GM19238 (cell line): ENCODE data around the gene SV2B.
"Not testable (repeated sequence)": the region's sequence is repeated elsewhere in the genome, so short reads cannot be mapped to it uniquely, and the experiment has no call there.

Source experiments
- DNase-seq: peaks from one replicate; pipeline ENCODE4 v3.0.0; 2011; ENCODE audit warnings: low spot score; ENCODE audit not compliant: insufficient read length

The SV2B gene

DNA sequence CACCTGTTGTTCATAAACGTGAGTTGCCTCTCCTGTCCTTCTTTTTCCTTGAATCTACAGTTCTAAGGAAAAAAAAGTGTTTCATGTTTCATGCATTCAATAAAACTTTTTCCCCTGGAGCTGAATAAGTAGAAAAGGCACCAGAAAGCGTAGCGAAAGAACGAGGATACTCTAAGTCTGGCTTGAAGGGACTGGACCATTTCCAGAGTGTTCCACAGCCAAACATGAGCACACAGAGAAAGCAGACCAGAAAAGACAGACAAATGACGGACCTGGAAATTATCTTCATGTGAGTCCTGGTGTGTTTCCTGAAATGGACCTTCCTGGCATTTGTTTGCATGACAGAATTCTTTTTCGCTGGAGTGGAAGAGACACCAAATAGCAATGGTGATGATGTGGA is 204.7 kb downstream of the SV2B start:
- DNase-seq = no peak

DNA sequence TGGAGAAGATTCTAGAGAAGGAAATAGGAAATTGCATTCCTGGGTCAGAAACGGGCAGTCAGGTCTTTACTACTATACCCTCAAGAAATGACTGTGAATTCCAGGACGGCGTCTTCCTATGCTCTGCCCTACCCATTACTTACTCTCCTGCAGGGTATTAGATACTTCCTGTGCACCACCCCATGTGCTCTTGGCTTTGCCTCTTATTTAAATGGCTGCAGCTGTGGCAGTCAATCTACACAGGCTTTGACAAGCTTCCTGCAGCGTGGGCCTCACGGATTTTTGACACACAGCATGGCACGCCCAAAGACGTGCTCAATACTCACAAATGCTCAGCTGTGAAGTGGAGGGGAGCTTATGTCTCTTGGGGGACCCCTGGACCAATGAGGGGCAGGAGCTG is 206.1 kb downstream of the SV2B start:
- no peak for DNase-seq

DNA sequence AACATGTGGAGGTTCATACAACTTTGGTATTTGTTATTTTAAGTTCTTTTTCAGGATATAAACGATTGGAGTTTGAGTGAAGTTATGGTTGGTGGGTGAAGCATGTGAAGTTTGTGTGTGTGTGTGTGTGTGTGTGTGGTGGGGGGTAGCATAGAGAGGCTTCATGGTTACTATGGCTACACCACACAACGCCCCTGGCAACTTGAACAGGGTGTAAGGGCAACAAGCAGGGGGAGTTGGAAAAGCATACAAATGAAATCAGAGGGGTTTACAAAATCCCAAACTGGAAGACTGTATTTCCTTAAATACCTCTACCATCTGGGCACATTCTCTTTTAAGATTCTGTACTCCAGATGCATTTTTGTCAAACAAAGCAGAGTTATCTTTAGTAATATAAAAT is 207.5 kb downstream of the SV2B start:
- no peak for DNase-seq

DNA sequence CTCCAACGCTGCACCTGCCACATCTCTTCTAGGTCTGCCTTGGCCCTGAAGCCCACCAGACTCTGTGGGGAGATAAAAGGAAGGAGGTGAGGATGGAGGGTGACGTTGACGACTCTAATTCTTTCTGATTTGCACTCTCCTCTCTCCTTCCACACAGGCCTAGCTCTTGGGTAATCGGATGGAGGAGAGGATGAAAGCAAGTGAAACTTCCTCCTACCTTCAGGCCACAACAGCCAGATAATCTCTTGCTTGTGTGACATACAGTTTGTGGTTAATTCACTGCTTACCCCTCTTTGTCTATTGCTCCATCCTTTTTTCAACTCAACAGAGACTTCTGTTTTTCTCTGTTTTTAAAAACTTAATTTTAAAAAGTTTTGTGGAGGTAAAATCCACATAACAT is 208.1 kb downstream of the SV2B start:
- no peak for DNase-seq

- DNase-seq = no peak
Measured at GRCh38 chr15:91308855-91309254, 208.8 kb downstream of the SV2B start.

DNA sequence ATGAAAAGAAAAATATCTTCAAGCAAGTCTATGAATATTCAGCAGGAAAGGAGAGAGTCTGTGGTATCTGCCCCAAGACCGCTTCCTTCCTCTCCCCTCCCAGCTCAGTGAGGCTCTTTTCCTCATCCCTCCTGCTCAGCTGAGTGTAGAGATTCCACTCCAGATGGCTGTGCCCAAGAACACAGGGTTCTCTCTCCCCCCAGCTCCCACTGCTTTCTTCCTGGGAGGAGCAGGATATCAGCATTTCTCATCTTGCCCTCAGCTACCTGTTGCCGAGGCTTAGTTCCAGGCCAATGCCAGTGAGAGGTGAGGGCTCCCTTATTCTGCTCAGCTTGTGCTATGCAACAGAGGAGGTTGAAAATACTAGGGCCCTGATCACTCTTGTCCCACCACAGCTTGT is 211.9 kb downstream of the SV2B start:
- no peak for DNase-seq

DNA sequence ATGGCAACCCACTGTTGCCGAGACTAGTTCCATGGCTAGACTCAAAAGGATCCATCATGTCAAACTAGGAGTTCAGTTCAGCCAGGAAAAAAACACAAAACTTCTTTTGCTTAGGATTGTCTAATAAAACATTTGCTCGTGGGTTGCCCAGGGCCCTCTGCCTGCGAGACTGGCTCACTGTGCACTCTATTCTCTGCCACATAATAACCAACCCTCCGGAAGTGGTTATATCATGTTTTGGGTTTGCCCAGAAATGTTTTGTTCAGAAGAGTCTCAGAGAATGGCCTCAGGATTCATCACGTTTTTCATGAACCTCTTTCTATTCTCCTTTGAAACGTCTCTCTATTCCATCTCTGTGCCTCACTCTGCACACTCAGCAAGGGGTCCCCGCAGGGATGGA is 216.1 kb downstream of the SV2B start:
- DNase-seq = no peak

DNA sequence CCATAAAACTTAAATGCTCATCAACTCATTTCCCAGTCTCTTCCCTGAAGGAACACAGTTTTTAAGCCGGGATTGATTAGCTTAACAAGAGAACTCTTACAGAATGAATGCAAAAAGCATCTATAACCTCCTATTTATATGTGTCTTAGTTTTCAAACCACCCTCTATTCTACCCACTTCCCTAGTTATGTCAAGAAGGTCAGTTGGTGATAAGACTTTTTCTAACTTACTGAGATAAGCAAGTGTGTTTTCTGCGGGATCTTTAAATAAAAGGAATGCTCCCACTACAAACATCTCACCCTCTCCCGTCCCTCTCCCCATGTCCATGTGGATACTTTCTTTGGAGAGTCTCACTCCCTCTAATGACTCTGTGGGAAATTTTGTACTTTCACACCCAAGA is 218.5 kb downstream of the SV2B start:
- no peak for DNase-seq

GRCh38 chr15:91318931-91319330 is 218.9 kb downstream of the SV2B start:
- DNase-seq = no peak

- DNase-seq = no peak
Measured at GRCh38 chr15:91319371-91320059, 219.5 kb downstream of the SV2B start.

- DNase-seq = no peak
Measured at GRCh38 chr15:91320101-91320500, 220.0 kb downstream of the SV2B start.

- DNase-seq = no peak
Measured at GRCh38 chr15:91329914-91330313, 229.9 kb downstream of the SV2B start.

- DNase-seq = no peak
Measured at GRCh38 chr15:91331581-91331980, 231.5 kb downstream of the SV2B start.

GRCh38 chr15:91335702-91336101 is 235.6 kb downstream of the SV2B start:
- DNase-seq = no peak

GRCh38 chr15:91336687-91337086 is 236.6 kb downstream of the SV2B start:
- DNase-seq = no peak

GRCh38 chr15:91338766-91339165 is 238.7 kb downstream of the SV2B start:
- no peak for DNase-seq

- DNase-seq = no peak
Measured at GRCh38 chr15:91342097-91342496, 242.0 kb downstream of the SV2B start.

- DNase-seq = not testable (repeated sequence)
Measured at GRCh38 chr15:91344912-91345311, 244.9 kb downstream of the SV2B start.

- DNase-seq = no peak
Measured at GRCh38 chr15:91345736-91346135, 245.7 kb downstream of the SV2B start.

DNA sequence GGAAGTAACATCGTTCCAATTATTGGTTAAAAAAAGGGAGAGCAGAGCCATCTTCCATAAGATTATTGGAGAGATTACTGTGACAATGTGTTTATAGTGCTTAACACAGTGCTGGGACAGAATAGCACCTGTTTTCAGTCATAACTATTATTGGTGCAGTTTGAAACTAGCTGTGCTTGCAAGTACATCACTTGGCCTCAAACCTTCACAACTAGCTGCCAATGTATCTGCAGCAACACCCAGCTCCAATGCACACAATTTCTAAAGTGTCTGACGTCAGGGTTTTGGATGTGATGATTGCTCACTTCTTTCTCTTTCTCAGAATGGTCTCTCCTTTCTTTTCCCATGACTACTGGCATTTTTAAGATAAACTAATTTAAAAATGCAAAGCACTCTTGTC is 246.2 kb downstream of the SV2B start:
- no peak for DNase-seq

GRCh38 chr15:91348752-91349500 is 248.9 kb downstream of the SV2B start:
- DNase-seq = no peak
